Ovary (tissue), 9 donors: ENCODE results near the gene KDM8. TPM values are rescaled to one million over a fixed set of nuclear protein-coding genes. Genes with fewer than 3 reads are reported as not detected.
"Not testable (repeated sequence)": the region's sequence is repeated elsewhere in the genome, so short reads cannot be mapped to it uniquely, and the experiment has no call there.

Experiments used
- DNase-seq, 5 donors: peaks; one replicate each; pipeline ENCODE4 v3.0.0-alpha.2; 2019 to 2020
- H3K27ac ChIP-seq, 2 donors: fragments of 200-600 bp; one replicate each; pipeline versions ENCODE4 v1.5.1 to v1.8.0; 2019 to 2022
- H3K27me3 ChIP-seq: fragments of 200-600 bp; one replicate; pipeline ENCODE4 v1.8.0; 2022
- H3K36me3 ChIP-seq: fragments of 200-600 bp; sonication (generic); one replicate; pipeline ENCODE4 v1.5.1; 2019
- H3K4me1 ChIP-seq: one replicate; pipeline ENCODE4 v1.8.1; 2013; ENCODE audit warnings: mild to moderate bottlenecking, moderate library complexity; ENCODE audit not compliant: insufficient read depth
- H3K4me3 ChIP-seq: fragments of 200-600 bp; sonication (generic); one replicate; pipeline ENCODE4 v1.5.1; 2017
- H3K9me3 ChIP-seq, 2 donors: fragments of 200-600 bp in 1 of 2; sonication (generic) in 1 of 2; one replicate each; pipeline versions ENCODE4 v1.5.1 to v1.8.1; 2013 to 2019; ENCODE audit warnings: mild to moderate bottlenecking in 1 of 2, moderate library complexity in 1 of 2
- EP300 ChIP-seq: sonication (generic); formaldehyde crosslinking; IDR thresholded peaks from one replicate; pipeline ENCODE4 v1.6.1; 2017; ENCODE audit warnings: antibody characterized with exemption
- POLR2A ChIP-seq: fragments of 450-650 bp; IDR thresholded peaks from one replicate; pipeline ENCODE4 v1.6.1; 2017; ENCODE audit warnings: antibody characterized with exemption, mild to moderate bottlenecking, moderate library complexity
- WGBS, 3 donors: extraction: QIAGEN DNeasy Blood & Tissue Kit in 1 of 3; methylation state at CpG; one replicate each; pipeline versions ENCODE4 v1.1.5 to v1.1.7; 2013 to 2017; 5-methylcytosine and 5-hydroxymethylcytosine counted together
- intact Hi-C, 4 donors: fragments of 100-400 bp; cut with DNase I; formaldehyde crosslinking; loops; one replicate each; pipeline versions ENCODE4 v1.11.0 to v1.15.1; 2022 to 2023
- polyA plus RNA-seq, 2 donors: library from polyadenylated mRNA; stranded (reverse); fragments of 200-250 nt in 1 of 2; fragments of 350-450 nt in 1 of 2; fragmentation: Illumina TruSeq in 1 of 2; extraction: RNeasy Lipid Tissue Mini Kit (QIAGEN cat#74804) in 1 of 2; gene quantifications; one replicate each; pipeline ENCODE4 v1.2.3, GENCODE V29; 2013 to 2014
- total RNA-seq, 7 donors: library from RNA; depleted of rRNA in 2 of 7; stranded (reverse); fragments of >200 nt in 2 of 7; fragmentation: NEBNext Ultra II Directional in 3 of 7; extraction: Animal tissue kit (Norgen Biotek cat#: 25700) in 3 of 7; gene quantifications; one replicate each; pipeline versions ENCODE4 v1.1.0 to v1.2.4, GENCODE V29; 2016 to 2023
- TF ChIP-seq, protein P1 (sequence below), 3 donors: fragments of 450-650 bp in 2 of 3; fragments of 200-600 bp in 1 of 3; IDR thresholded peaks; one replicate each; pipeline versions ENCODE4 v1.5.1 to v1.8.0; 2016 to 2022; ENCODE audit warnings: antibody characterized with exemption in 3 of 3, mild to moderate bottlenecking in 1 of 3
- donor health status: DM: no; HTN: no; CAD: no; lungs with moderate emphysema.
- donor health status: DM: no; HTN: no; CAD: no.
- donor health status: Bipolar disorder and iron deficiency.
- donor health status: DM: yes; HTN: yes; CAD: no.
- donor health status: DM: no; HTN: no; CAD: no.
- donor health status: DM: yes; HTN: yes; CAD: no.

The KDM8 gene
- total and polyA plus RNA-seq, 9 donors = 3.7 to 11.0 (median 5.0) TPM

DNA sequence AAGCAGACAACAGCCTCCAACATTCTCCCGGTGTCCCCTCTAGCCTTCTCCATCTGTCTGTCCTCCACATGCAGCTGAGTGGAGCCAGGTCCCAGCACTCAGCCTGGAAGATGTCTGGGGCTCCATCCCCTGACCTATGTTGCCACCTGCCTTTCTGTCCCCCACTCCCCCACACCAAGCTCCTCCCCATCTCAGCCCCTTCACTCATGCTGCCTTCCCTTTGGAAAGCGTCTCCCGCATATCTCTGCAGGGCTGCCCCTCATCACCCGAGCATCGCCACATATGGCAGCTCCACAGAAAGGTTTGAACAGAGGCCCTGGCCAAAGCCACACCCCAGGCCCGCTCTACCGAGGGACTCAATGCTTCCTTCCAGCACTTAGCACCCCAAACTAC is 41.0 kb downstream of the KDM8 start:
- Histone ChIP-seq H3K4me1 (peaks cover 30% of the 10 kb centered on the region), H3K9me3 (no peaks in the 10 kb centered on the region), H3K4me3 (no peak overlapping the region), H3K27me3 (no peaks in the 10 kb centered on the region), H3K27ac (peak overlapping the region in 1 of 2 donors; percentile 29), H3K36me3 (no peaks in the 10 kb centered on the region)
- peak in 1 of 5 donors; percentile 14 for DNase-seq
- intact Hi-C loops = no loop called here
- WGBS, 3 donors = 87 to 89% (median 88%) methylated on average over 7 of the region's 7 CpGs
- TF ChIP-seq EP300 (no peak), POLR2A (no peak)
- TF ChIP-seq, protein P1, sequence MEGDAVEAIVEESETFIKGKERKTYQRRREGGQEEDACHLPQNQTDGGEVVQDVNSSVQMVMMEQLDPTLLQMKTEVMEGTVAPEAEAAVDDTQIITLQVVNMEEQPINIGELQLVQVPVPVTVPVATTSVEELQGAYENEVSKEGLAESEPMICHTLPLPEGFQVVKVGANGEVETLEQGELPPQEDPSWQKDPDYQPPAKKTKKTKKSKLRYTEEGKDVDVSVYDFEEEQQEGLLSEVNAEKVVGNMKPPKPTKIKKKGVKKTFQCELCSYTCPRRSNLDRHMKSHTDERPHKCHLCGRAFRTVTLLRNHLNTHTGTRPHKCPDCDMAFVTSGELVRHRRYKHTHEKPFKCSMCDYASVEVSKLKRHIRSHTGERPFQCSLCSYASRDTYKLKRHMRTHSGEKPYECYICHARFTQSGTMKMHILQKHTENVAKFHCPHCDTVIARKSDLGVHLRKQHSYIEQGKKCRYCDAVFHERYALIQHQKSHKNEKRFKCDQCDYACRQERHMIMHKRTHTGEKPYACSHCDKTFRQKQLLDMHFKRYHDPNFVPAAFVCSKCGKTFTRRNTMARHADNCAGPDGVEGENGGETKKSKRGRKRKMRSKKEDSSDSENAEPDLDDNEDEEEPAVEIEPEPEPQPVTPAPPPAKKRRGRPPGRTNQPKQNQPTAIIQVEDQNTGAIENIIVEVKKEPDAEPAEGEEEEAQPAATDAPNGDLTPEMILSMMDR (IDR thresholded peaks at IDR 0.05) = no peak

DNA sequence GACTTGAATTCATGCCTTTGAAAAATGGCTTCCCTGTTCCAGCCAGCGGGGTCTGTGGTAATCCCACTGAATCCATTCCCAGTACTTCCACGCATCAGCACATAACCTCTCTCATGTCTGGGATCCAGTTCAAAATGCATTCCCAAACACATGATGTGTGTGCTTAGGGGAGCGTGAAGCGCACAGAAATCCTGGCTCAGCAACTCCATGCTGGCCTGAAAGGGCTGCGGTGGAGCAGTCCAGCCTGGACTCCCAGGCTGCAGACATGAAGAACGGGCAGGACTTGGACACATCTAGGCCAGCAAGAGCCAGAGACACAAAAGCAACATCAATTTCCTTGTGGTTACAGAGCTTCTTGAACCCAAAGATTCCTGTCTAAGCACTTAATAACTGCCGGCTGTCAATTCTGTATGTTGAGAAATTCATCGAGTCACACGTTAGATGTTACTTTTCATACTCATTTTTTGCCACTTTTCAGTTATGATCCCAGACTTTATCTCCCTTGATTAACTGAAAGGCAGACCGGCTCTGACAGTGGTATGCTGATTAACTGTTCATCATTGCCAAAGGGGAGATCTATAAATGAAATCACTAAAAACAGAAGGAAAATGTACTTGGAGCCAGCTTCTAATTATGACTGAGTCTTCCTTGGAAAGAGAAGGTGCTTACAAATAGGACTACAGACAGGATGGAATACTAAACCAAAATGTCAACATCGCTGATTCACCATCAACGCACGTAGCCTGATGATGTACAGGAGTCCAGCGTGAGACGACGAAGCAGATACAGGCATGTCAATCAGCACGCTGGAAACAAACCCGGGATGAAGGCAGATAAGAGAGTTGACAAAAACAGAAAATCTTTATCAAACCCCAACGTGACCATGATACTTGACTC is 42.2 kb downstream of the KDM8 start:
- DNase-seq = peak in 4 of 5 donors; percentile 46 to 67 (median 61)
- no peaks in the 10 kb centered on the region for H3K36me3 ChIP-seq
- WGBS, 3 donors = 31 to 35% (median 32%) methylated on average over 19 of the region's 19 CpGs
- peaks cover 30% of the 10 kb centered on the region for H3K4me1 ChIP-seq
- TF ChIP-seq POLR2A = no peak
- no peak for TF ChIP-seq EP300
- TF ChIP-seq, protein P1 (IDR thresholded peaks at IDR 0.05) = no peak
- no peak overlapping the region for H3K4me3 ChIP-seq
- no peaks in the 10 kb centered on the region for H3K27me3 ChIP-seq
- peak overlapping the region in 1 of 2 donors; percentile 29 for H3K27ac ChIP-seq
- intact Hi-C loops = no loop called here
- no peaks in the 10 kb centered on the region for H3K9me3 ChIP-seq

DNA sequence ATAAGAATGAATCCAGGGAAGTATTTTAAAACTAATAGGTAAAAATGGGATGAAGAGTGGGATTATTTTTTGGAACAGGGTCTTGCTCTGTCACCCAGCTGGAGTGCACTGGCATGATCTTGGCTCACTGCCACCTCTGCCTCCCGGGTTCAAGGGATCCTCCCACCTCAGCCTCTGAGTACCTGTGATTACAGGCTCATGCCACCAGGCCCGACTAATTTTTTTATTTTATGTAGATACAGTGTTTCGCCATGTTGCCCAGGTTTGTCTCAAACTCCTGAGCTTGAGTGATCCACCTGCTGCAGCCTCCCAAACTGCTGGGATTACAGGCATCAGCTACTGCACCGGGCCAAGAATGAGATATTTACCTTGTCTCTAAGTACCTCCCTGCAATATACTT is 43.1 kb downstream of the KDM8 start:
- Histone ChIP-seq H3K4me3 (no peak overlapping the region), H3K36me3 (no peaks in the 10 kb centered on the region), H3K4me1 (peaks cover 26% of the 10 kb centered on the region), H3K9me3 (no peaks in the 10 kb centered on the region), H3K27ac (no peak overlapping the region), H3K27me3 (no peaks in the 10 kb centered on the region)
- intact Hi-C loops = no loop called here
- peak in 2 of 5 donors; percentile 13 to 30 for DNase-seq
- TF ChIP-seq, protein P1 (IDR thresholded peaks at IDR 0.05) = no peak
- TF ChIP-seq EP300 (no peak), POLR2A (no peak)
- 59 to 73% (median 59%) methylated on average over 4 of the region's 4 CpGs for WGBS, 3 donors

DNA sequence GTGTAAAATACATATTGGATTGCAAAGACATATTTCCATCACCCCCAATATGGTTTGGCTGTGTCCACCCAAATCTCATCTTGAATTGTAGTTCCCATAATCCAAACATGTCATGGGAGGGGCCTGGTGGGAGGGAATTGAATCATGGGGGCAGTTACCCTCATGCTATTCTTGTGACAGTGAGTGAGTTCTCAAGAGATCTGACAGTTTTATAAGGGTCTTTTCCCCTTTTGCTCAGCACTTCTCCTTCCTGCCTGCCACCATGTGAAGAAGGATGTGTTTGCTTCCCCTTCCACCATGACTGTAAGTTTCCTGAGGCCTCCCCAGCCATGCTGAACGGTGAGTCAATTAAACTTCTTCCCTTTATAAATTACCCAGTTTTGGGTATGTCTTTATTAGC is 43.8 kb downstream of the KDM8 start:
- H3K4me1 ChIP-seq = peaks cover 25% of the 10 kb centered on the region
- H3K27me3 ChIP-seq, DNase-seq, H3K27ac ChIP-seq, H3K36me3 ChIP-seq, H3K4me3 ChIP-seq, H3K9me3 ChIP-seq, intact Hi-C loops: not testable (repeated sequence)
- 87 to 98% (median 89%) methylated on average over 1 of the region's 1 CpG for WGBS, 3 donors

DNA sequence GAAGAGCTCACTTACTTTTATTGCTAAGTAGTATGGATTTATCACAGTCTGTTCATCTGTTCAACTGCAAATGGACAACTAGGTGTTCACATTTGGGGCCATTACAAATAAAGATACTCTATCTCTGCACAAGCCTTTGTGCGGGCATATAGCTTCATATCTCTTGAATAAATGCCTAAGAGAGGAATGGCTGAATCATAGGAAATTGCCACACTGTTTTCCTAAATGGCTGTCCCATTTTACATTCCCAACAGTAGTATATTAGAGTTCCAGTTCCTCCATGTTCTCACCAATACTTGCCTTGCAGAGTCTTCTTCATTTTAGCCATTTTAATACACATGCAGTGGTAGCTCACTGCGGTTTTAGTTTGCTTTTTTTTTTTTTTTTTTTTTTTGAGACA is 44.7 kb downstream of the KDM8 start:
- DNase-seq = no peak
- peaks cover 21% of the 10 kb centered on the region for H3K4me1 ChIP-seq
- TF ChIP-seq, protein P1 (IDR thresholded peaks at IDR 0.05) = no peak
- TF ChIP-seq POLR2A (no peak), EP300 (no peak)
- no peaks in the 10 kb centered on the region for H3K9me3 ChIP-seq
- H3K4me3 ChIP-seq = no peak overlapping the region
- no peak overlapping the region for H3K27ac ChIP-seq
- H3K36me3 ChIP-seq = no peaks in the 10 kb centered on the region
- 93 to 95% (median 94%) methylated on average over 2 of the region's 2 CpGs for WGBS, 3 donors
- intact Hi-C loops = no loop called here
- H3K27me3 ChIP-seq = no peaks in the 10 kb centered on the region

DNA sequence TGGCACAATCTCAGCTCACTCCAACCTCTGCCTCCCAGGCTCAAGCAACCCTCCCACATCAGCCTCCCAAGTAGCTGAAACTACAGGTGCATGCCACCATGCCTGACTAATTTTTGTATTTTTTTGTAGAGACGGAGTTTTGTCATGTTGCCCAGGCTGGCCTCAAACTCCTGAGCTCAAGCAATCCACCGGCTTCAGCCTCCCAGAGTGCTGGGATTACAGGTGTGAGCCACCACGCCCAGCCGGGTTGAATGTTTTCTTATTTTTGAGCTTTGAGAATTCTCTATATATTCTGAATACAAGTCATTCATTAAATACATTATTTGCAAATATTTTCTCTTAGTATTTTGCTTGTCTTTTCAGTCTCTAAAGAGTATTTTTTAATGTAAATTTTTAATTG is 45.6 kb downstream of the KDM8 start:
- DNase-seq, H3K9me3 ChIP-seq, intact Hi-C loops, H3K4me3 ChIP-seq, H3K36me3 ChIP-seq, H3K27me3 ChIP-seq, H3K27ac ChIP-seq: not testable (repeated sequence)
- 94 to 98% (median 97%) methylated on average over 4 of the region's 4 CpGs for whole genome bisulfite sequencing, 3 donors
- peaks cover 19% of the 10 kb centered on the region for H3K4me1 ChIP-seq
